ENCODE results near the gene SUDS3. TPM values are rescaled to one million over a fixed set of nuclear protein-coding genes. Genes with fewer than 3 reads are reported as not detected.

Gene SUDS3
- total RNA-seq, 1 experiment from 2014 or later, result 62.8 TPM

DNA sequence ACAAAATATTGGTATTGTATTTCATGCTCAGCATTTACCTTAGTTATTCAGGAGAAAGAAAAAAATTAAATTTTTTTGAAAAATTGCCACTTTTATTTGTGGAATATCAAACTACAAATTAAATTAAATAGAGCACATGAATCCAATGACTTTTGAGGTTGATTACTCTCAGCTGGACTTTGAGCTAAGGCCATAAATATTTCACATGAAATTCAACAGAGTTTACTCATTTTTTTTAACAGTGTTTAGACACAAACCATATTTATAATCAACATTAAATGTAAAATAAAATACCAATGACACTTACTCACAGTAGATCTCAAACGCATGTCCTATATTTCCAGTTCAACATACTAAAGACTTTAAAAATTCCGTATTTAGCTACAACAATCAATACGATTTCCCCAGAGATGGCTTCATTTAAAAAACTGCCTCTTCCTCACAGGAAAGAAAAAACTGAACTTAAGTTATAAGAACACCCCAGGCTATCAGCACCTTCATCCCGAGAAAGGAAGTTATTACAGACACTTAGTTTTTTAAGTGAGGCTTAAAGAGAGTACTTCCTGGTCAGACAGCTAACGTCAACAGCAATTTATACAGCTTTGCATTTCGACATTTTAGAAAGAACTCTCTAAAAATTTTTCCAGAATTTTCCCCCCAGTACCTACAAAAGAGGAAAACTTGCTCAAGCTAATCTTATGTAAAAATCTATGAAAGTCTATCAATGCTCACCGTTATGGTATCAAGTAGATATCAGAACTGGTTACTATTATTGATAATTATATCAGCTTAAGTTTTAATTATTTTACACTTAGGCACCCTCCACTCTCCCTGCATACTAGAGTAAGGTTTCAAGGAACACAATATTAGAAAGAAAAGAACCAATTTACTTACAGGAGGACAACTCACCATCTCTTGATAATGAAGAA, 17.5 kb upstream of the SUDS3 start:
- no peaks in the 10 kb centered on the region for H4K20me1 ChIP-seq (ENCODE audit: low read length)
- no peaks in the 10 kb centered on the region for H3F3A ChIP-seq (ENCODE audit: low read length, unreplicated experiment)
- no peaks in the 10 kb centered on the region for H3K27me3 ChIP-seq (ENCODE audit: low read length)
- no peak overlapping the region for H2AFZ ChIP-seq (ENCODE audit: low read length)
- H3K9ac ChIP-seq (ENCODE audit: low read length), result no peak overlapping the region
- ATAC-seq (no peak), DNase-seq (no peak)
- H3K36me3 ChIP-seq (ENCODE audit: low read depth, low read length), result no peaks in the 10 kb centered on the region
- H3K9me3 ChIP-seq (ENCODE audit: low read length), result no peaks in the 10 kb centered on the region
- no peak overlapping the region for H3K4me2 ChIP-seq (ENCODE audit: low read length)
- no peaks in the 10 kb centered on the region for H3K9me2 ChIP-seq (replicated peaks; ENCODE audit: low read length)
- no peak overlapping the region for H3K27ac ChIP-seq (ENCODE audit: low read length)
- POLR2A ChIA-PET (ENCODE audit: unreplicated experiment), result no interaction called here
- peaks cover 28% of the 10 kb centered on the region for H3K79me2 ChIP-seq (ENCODE audit: low read length)
- CTCF ChIA-PET, result no interaction called here
- no peak overlapping the region for H3K4me3 ChIP-seq (ENCODE audit: low read length)
- TF ChIP-seq EZH2 (IDR thresholded peaks at IDR 0.05; ENCODE audit: low read length, unreplicated experiment), result no peak
- no peak for TF ChIP-seq CTCF (conservative IDR thresholded peaks at IDR 0.05; ENCODE audit: low read depth, low read length)
- no peak for TF ChIP-seq EZH2phosphoT487 (IDR thresholded peaks at IDR 0.05; ENCODE audit: borderline replicate concordance, low read length)
- no TSS peak for BruUV-seq (replicated peaks)
- intact Hi-C loops (cut with micrococcal nuclease), result no loop called here
- peaks cover 43% of the 10 kb centered on the region for H3K4me1 ChIP-seq (ENCODE audit: insufficient read depth, low read length)

DNA sequence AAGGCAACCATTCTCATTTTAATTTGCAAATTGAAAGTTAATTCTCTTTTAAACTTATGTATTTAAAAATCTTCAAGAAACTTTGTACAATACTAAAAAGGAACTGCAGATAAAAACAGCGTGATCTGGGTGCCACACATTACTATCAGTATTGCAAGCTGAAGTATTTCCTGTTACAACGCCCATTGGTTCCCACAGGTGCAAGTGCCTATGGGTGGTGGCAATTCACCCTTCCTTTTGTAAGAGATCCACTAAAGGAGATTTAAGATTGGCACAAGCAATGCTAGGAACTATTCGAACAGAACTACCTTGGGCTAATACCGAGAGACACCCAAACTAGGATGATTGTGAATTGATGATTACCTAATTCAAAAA, 16.8 kb upstream of the SUDS3 start:
- ATAC-seq (no peak), DNase-seq (no peak)
- no peaks in the 10 kb centered on the region for H3F3A ChIP-seq (ENCODE audit: low read length, unreplicated experiment)
- intact Hi-C loops (cut with micrococcal nuclease), result no loop called here
- no peak for TF ChIP-seq CTCF (conservative IDR thresholded peaks at IDR 0.05; ENCODE audit: low read depth, low read length)
- TF ChIP-seq EZH2 (IDR thresholded peaks at IDR 0.05; ENCODE audit: low read length, unreplicated experiment), result no peak
- no peak for TF ChIP-seq EZH2phosphoT487 (IDR thresholded peaks at IDR 0.05; ENCODE audit: borderline replicate concordance, low read length)
- no peak overlapping the region for H3K27ac ChIP-seq (ENCODE audit: low read length)
- H3K4me2 ChIP-seq (ENCODE audit: low read length), result no peak overlapping the region
- no peaks in the 10 kb centered on the region for H4K20me1 ChIP-seq (ENCODE audit: low read length)
- no peaks in the 10 kb centered on the region for H3K9me2 ChIP-seq (replicated peaks; ENCODE audit: low read length)
- H3K4me3 ChIP-seq (ENCODE audit: low read length), result no peak overlapping the region
- BruUV-seq (replicated peaks), result no TSS peak
- H3K9me3 ChIP-seq (ENCODE audit: low read length), result no peaks in the 10 kb centered on the region
- H3K9ac ChIP-seq (ENCODE audit: low read length), result no peak overlapping the region
- H3K79me2 ChIP-seq (ENCODE audit: low read length), result peaks cover 28% of the 10 kb centered on the region
- ChIA-PET POLR2A (ENCODE audit: unreplicated experiment) (no interaction called here), CTCF (no interaction called here)
- H3K27me3 ChIP-seq (ENCODE audit: low read length), result no peaks in the 10 kb centered on the region
- H3K36me3 ChIP-seq (ENCODE audit: low read depth, low read length), result no peaks in the 10 kb centered on the region
- peaks cover 43% of the 10 kb centered on the region for H3K4me1 ChIP-seq (ENCODE audit: insufficient read depth, low read length)
- no peak overlapping the region for H2AFZ ChIP-seq (ENCODE audit: low read length)

DNA sequence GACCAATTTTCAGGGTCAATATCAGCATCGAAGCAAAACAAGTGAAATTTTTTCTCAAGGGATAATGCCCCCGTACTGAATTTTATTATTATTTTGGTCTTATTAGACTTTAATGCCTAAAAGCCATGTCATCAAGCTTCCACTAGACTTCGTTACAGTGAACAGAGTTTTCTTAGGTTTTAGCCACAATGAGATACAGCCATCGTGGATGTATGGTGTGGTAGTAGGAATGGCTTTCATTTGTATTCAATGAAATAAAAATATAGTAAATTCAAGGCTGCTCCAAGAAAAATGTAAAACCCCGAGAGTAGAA, 15.3 kb upstream of the SUDS3 start:
- no peak overlapping the region for H3K4me3 ChIP-seq (ENCODE audit: low read length)
- no peaks in the 10 kb centered on the region for H3F3A ChIP-seq (ENCODE audit: low read length, unreplicated experiment)
- peak; percentile 54 for ATAC-seq
- no peaks in the 10 kb centered on the region for H3K36me3 ChIP-seq (ENCODE audit: low read depth, low read length)
- no peak overlapping the region for H3K9ac ChIP-seq (ENCODE audit: low read length)
- H3K9me2 ChIP-seq (replicated peaks; ENCODE audit: low read length), result no peaks in the 10 kb centered on the region
- H2AFZ ChIP-seq (ENCODE audit: low read length), result no peak overlapping the region
- H4K20me1 ChIP-seq (ENCODE audit: low read length), result no peaks in the 10 kb centered on the region
- peaks cover 43% of the 10 kb centered on the region for H3K4me1 ChIP-seq (ENCODE audit: insufficient read depth, low read length)
- DNase-seq, result no peak
- POLR2A ChIA-PET (ENCODE audit: unreplicated experiment), result no interaction called here
- 0 out of 2 replicates have a peak overlapping the region, but pooled peaks have one; percentile 4 for H3K27ac ChIP-seq (ENCODE audit: low read length)
- no peaks in the 10 kb centered on the region for H3K9me3 ChIP-seq (ENCODE audit: low read length)
- H3K27me3 ChIP-seq (ENCODE audit: low read length), result no peaks in the 10 kb centered on the region
- TF ChIP-seq EZH2 (IDR thresholded peaks at IDR 0.05; ENCODE audit: low read length, unreplicated experiment) (no peak), EZH2phosphoT487 (IDR thresholded peaks at IDR 0.05; ENCODE audit: borderline replicate concordance, low read length) (no peak), CTCF (conservative IDR thresholded peaks at IDR 0.05; ENCODE audit: low read depth, low read length) (no peak)
- peaks cover 23% of the 10 kb centered on the region for H3K79me2 ChIP-seq (ENCODE audit: low read length)
- intact Hi-C loops (cut with micrococcal nuclease), result no loop called here
- CTCF ChIA-PET, result no interaction called here
- peak overlapping the region; percentile 54 for H3K4me2 ChIP-seq (ENCODE audit: low read length)
- no TSS peak for BruUV-seq (replicated peaks)
